ENCODE results near the gene SLC9A4. TPM values are rescaled to one million over a fixed set of nuclear protein-coding genes. Genes with fewer than 3 reads are reported as not detected.

The SLC9A4 gene
- total RNA-seq, 1 experiment from 2014 or later: 0.07 TPM

- Histone ChIP-seq H3K36me3 (ENCODE audit: control insufficient read depth in 1 of 2, insufficient read depth in 2 of 2, low read length in 2 of 2) (no peaks in the 10 kb centered on the region), H3K27ac (ENCODE audit: low read depth, low read length) (no peak overlapping the region), H3K27me3 (ENCODE audit: insufficient read depth, low read length) (no peaks in the 10 kb centered on the region), H3K4me1 (ENCODE audit: control insufficient read depth in 1 of 2, insufficient read depth in 2 of 2, low read length in 2 of 2) (no peaks in the 10 kb centered on the region), H3K4me3 (replicated peaks in 1 of 2; ENCODE audit: low read depth in 1 of 2, low read length in 2 of 2) (no peak overlapping the region), H4K20me1 (ENCODE audit: insufficient read depth) (no peaks in the 10 kb centered on the region), H3K4me2 (ENCODE audit: low read length) (no peak overlapping the region), H3K79me2 (ENCODE audit: insufficient read depth, low read length) (no peaks in the 10 kb centered on the region), H3K9ac (ENCODE audit: low read length) (no peak overlapping the region), H3K9me2 (ENCODE audit: insufficient read depth) (no peaks in the 10 kb centered on the region), H2AFZ (ENCODE audit: low read depth, low read length, poor library complexity, severe bottlenecking) (no peak overlapping the region), H3K9me3 (ENCODE audit: control insufficient read depth in 1 of 2, insufficient read depth in 1 of 2, low read depth in 1 of 2, low read length in 2 of 2) (no peaks in the 10 kb centered on the region)
- ChIA-PET RAD21 (ENCODE audit: low non-redundant PET in 1 of 2, low total read pairs in 2 of 2, uncharacterized antibody in 2 of 2, unreplicated experiment in 2 of 2) (no interaction called here), CTCF (no interaction called here), POLR2A (no interaction called here)
- no peak for TF ChIP-seq ZNF274 (IDR thresholded peaks at IDR 0.05; ENCODE audit: low read depth, low read length)
- no peak for TF ChIP-seq JUND (IDR thresholded peaks at IDR 0.05)
- TF ChIP-seq POLR2A (IDR thresholded peaks at IDR 0.05; ENCODE audit: borderline replicate concordance, extremely low read depth, insufficient read depth, insufficient read length): no peak
- no peak for TF ChIP-seq EGR1 (IDR thresholded peaks at IDR 0.05; ENCODE audit: low read depth)
- BruUV-seq (replicated peaks): no TSS peak
- no peak for DNase-seq (ENCODE audit: low read depth, low spot score)
- intact Hi-C loops (cut with micrococcal nuclease): loop anchor here (5.0 kb wide), 2 partner anchors 95 to 180 kb away; partner anchors contain the start of gene SLC9A2
- ATAC-seq: no peak
Observed at GRCh38 chr2:102522162-102522561, 49.1 kb downstream of the SLC9A4 start.

- H3K4me3 ChIP-seq (replicated peaks in 1 of 2; ENCODE audit: low read depth in 1 of 2, low read length in 2 of 2): no peak overlapping the region
- BruUV-seq (replicated peaks): no TSS peak
- DNase-seq (ENCODE audit: low read depth, low spot score) (no peak), ATAC-seq (no peak)
- H2AFZ ChIP-seq (ENCODE audit: low read depth, low read length, poor library complexity, severe bottlenecking): no peak overlapping the region
- H3K27me3 ChIP-seq (ENCODE audit: insufficient read depth, low read length): no peaks in the 10 kb centered on the region
- no peak overlapping the region for H3K9ac ChIP-seq (ENCODE audit: low read length)
- no peaks in the 10 kb centered on the region for H3K36me3 ChIP-seq (ENCODE audit: control insufficient read depth in 1 of 2, insufficient read depth in 2 of 2, low read length in 2 of 2)
- RAD21 ChIA-PET (ENCODE audit: low non-redundant PET in 1 of 2, low total read pairs in 2 of 2, uncharacterized antibody in 2 of 2, unreplicated experiment in 2 of 2): no interaction called here
- no peaks in the 10 kb centered on the region for H3K4me1 ChIP-seq (ENCODE audit: control insufficient read depth in 1 of 2, insufficient read depth in 2 of 2, low read length in 2 of 2)
- POLR2A ChIA-PET: no interaction called here
- CTCF ChIA-PET: no interaction called here
- intact Hi-C loops (cut with micrococcal nuclease): loop anchor here (5.0 kb wide), 2 partner anchors 94 to 179 kb away; partner anchors contain the start of gene SLC9A2
- H3K27ac ChIP-seq (ENCODE audit: low read depth, low read length): no peak overlapping the region
- no peaks in the 10 kb centered on the region for H4K20me1 ChIP-seq (ENCODE audit: insufficient read depth)
- no peaks in the 10 kb centered on the region for H3K9me2 ChIP-seq (ENCODE audit: insufficient read depth)
- H3K79me2 ChIP-seq (ENCODE audit: insufficient read depth, low read length): no peaks in the 10 kb centered on the region
- H3K9me3 ChIP-seq (ENCODE audit: control insufficient read depth in 1 of 2, insufficient read depth in 1 of 2, low read depth in 1 of 2, low read length in 2 of 2): no peaks in the 10 kb centered on the region
- H3K4me2 ChIP-seq (ENCODE audit: low read length): no peak overlapping the region
- TF ChIP-seq FOSL1 (IDR thresholded peaks at IDR 0.05; ENCODE audit: low read depth): no peak
- no peak for TF ChIP-seq REST (IDR thresholded peaks at IDR 0.05; ENCODE audit: low read depth)
- TF ChIP-seq MAX (IDR thresholded peaks at IDR 0.05): no peak
- no peak for TF ChIP-seq CTCF (IDR thresholded peaks at IDR 0.05 in 2 of 3, conservative IDR thresholded peaks at IDR 0.05 in 1 of 3; ENCODE audit: borderline replicate concordance in 1 of 3, insufficient read depth in 1 of 3, low read depth in 2 of 3, low read length in 2 of 3)
- TF ChIP-seq RAD21 (IDR thresholded peaks at IDR 0.05; ENCODE audit: low read depth): no peak
- TF ChIP-seq SRF (IDR thresholded peaks at IDR 0.05; ENCODE audit: low read depth): no peak
- TF ChIP-seq YY1 (IDR thresholded peaks at IDR 0.05; ENCODE audit: extremely low read depth, insufficient replicate concordance, low read depth, low read length): no peak
- TF ChIP-seq ZFX (IDR thresholded peaks at IDR 0.05): no peak
- TF ChIP-seq CEBPB (IDR thresholded peaks at IDR 0.05; ENCODE audit: low read depth): no peak
- TF ChIP-seq JUND (IDR thresholded peaks at IDR 0.05): no peak
- TF ChIP-seq EZH2phosphoT487 (IDR thresholded peaks at IDR 0.05; ENCODE audit: borderline replicate concordance): no peak
- no peak for TF ChIP-seq EZH2 (IDR thresholded peaks at IDR 0.05)
- no peak for TF ChIP-seq ELF1 (IDR thresholded peaks at IDR 0.05; ENCODE audit: borderline replicate concordance, low read depth)
- no peak for TF ChIP-seq ATF3 (IDR thresholded peaks at IDR 0.05)
Observed at GRCh38 chr2:102522890-102523289, 49.9 kb downstream of the SLC9A4 start.
